Measurements from ENCODE around the gene C15orf61.

The C15orf61 gene

GRCh38 chr15:67515090-67515489 lies 5.8 kb upstream of the C15orf61 start:
- DNase-seq: no peak

GRCh38 chr15:67515557-67515956 lies 5.4 kb upstream of the C15orf61 start:
- DNase-seq: no peak

- DNase-seq: no peak
Measured at GRCh38 chr15:67520321-67521028, 456 bp upstream of the C15orf61 start.

GRCh38 chr15:67521783-67522568 lies 1.0 kb downstream of the C15orf61 start:
- DNase-seq: peak; percentile 15

GRCh38 chr15:67523330-67523729 lies 2.4 kb downstream of the C15orf61 start:
- DNase-seq: no peak

- no peak for DNase-seq
Measured at GRCh38 chr15:67524235-67524634, 3.3 kb downstream of the C15orf61 start.

- no peak for DNase-seq
Measured at GRCh38 chr15:67528513-67528912, 7.6 kb downstream of the C15orf61 start.

- no peak for DNase-seq
Measured at GRCh38 chr15:67531379-67531914, 10.5 kb downstream of the C15orf61 start.

GRCh38 chr15:67533873-67534272 lies 12.9 kb downstream of the C15orf61 start:
- no peak for DNase-seq

GRCh38 chr15:67534360-67534759 lies 13.4 kb downstream of the C15orf61 start:
- DNase-seq: no peak

- no peak for DNase-seq
Measured at GRCh38 chr15:67537771-67538170, 16.8 kb downstream of the C15orf61 start.

GRCh38 chr15:67542420-67543347 lies 21.8 kb downstream of the C15orf61 start, which contains the start of gene MAP2K5:
Gene MAP2K5 (plus strand): TSS chr15:67542703. CDS start chr15:67543336, 633 bp downstream.
- DNase-seq: peak; percentile 3

GRCh38 chr15:67543348-67543718 lies 22.4 kb downstream of the C15orf61 start:
- DNase-seq: no peak

- no peak for DNase-seq
Measured at GRCh38 chr15:67544475-67544874, 23.5 kb downstream of the C15orf61 start.

GRCh38 chr15:67545864-67546263 lies 24.9 kb downstream of the C15orf61 start:
- DNase-seq: no peak

- no peak for DNase-seq
Measured at GRCh38 chr15:67547064-67547463, 26.1 kb downstream of the C15orf61 start.

- no peak for DNase-seq
Measured at GRCh38 chr15:67547836-67548235, 26.9 kb downstream of the C15orf61 start.

GRCh38 chr15:67548236-67548852 lies 27.4 kb downstream of the C15orf61 start:
- no peak for DNase-seq

GRCh38 chr15:67548862-67549651 lies 28.1 kb downstream of the C15orf61 start:
- peak; percentile 5 for DNase-seq

GRCh38 chr15:67549736-67550135 lies 28.8 kb downstream of the C15orf61 start:
- no peak for DNase-seq

- no peak for DNase-seq
Measured at GRCh38 chr15:67550522-67550921, 29.6 kb downstream of the C15orf61 start.

All from DMS 273 treated with DMSO at 0.1 percent for 48 hours (cell line).